Calu3 (cell line): ENCODE measurements around the gene MNT. TPM values are rescaled to one million over a fixed set of nuclear protein-coding genes. Genes with fewer than 3 reads are reported as not detected.

Experiments
- BruUV-seq: library from RNA; stranded (reverse); fragments of 400-500 nt; replicated peaks from 2 replicates; lab custom pipeline; 2021; lab: Mats Ljungman, UMichigan
- CTCF ChIA-PET: fragments of 300-600 bp; sonication (Branson Sonifier 250); formaldehyde crosslinking; loops from one replicate; lab custom pipeline; 2022; ENCODE audit warnings: antibody characterized with exemption; lab: Charles Lee
- DNase-seq: peaks from one replicate; pipeline ENCODE4 v3.0.0; 2022
- H3K27ac Mint-ChIP-seq: one replicate; pipeline ENCODE4 v1.8.0; 2022; ENCODE audit warnings: mixed read lengths; ENCODE audit not compliant: unreplicated experiment
- H3K27me3 Mint-ChIP-seq: one replicate; pipeline ENCODE4 v1.8.0; 2022; ENCODE audit warnings: mixed read lengths; ENCODE audit not compliant: unreplicated experiment
- H3K36me3 Mint-ChIP-seq: one replicate; pipeline ENCODE4 v1.8.0; 2022; ENCODE audit warnings: mild to moderate bottlenecking, moderate library complexity, mixed read lengths; ENCODE audit not compliant: insufficient read depth, unreplicated experiment
- H3K4me1 Mint-ChIP-seq: one replicate; pipeline ENCODE4 v1.8.0; 2022; ENCODE audit warnings: mild to moderate bottlenecking, low read depth, mixed read lengths; ENCODE audit not compliant: unreplicated experiment
- H3K4me3 Mint-ChIP-seq: one replicate; pipeline ENCODE4 v1.8.0; 2022; ENCODE audit warnings: mild to moderate bottlenecking, low read depth, moderate library complexity, mixed read lengths; ENCODE audit not compliant: unreplicated experiment
- H3K9me3 Mint-ChIP-seq: one replicate; pipeline ENCODE4 v1.8.0; 2022; ENCODE audit warnings: low read depth, mixed read lengths; ENCODE audit not compliant: unreplicated experiment
- intact Hi-C: fragments of 100-400 bp; cut with micrococcal nuclease; formaldehyde crosslinking; loops from one replicate; pipeline ENCODE4 v1.10.0; 2022; ENCODE audit not compliant: unreplicated experiment
- total RNA-seq: library from RNA; stranded (reverse); gene quantifications from 2 replicates; pipeline ENCODE4 v1.2.3, GENCODE V29; 2022
- TF ChIP-seq, protein P1 (sequence below): fragments of 200-600 bp; IDR thresholded peaks from one replicate; pipeline ENCODE4 v1.8.0; 2022; ENCODE audit warnings: antibody characterized with exemption; ENCODE audit not compliant: unreplicated experiment

The MNT gene
- total RNA-seq, 1 experiment from 2014 or later: 32.1 TPM

DNA sequence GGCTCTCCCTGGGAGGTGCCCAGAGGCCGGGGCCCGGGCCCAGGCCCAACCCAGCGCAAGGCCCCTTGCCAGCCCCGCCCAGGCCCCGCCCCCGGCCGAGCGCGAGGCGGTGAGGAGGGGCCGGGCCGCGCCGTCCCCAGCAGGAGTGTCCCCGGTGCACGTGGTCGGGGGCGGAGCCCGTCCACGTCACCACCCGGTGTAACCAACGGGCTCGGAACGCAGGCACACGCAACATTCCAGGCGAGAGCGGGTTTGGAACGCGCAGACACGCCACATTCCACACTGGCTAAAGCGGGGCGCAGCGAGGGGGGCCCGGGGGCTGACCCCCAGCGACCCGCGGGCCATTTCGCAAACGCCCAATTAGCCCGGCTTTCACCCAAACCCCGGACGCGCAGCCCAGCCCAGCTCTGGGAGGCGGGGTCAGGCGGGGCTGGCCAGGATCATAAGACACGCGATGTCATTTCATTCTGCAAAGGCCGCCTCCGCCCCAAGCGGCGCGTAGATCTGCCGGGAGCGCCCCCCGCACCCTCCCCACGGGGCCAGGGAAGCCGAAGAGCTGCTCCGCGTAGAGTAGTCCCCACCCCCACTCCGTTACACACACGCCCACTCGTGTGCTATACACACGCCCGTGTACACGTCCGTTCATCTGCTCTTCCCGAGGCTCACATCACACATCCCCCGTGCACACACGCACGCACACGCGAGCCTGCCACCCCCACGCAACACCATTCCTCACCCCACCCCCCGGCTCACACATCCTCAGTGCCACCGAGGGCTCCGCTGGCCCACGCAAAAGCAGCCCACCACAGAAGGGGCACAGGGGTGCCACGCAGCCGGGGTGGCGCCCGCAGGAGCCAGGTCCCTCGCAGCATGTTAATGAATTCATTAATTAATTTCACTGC, 1.0 kb downstream of the MNT start:
- H3K4me3 Mint-ChIP-seq: peak overlapping the region; percentile 94
- TF ChIP-seq, protein P1, sequence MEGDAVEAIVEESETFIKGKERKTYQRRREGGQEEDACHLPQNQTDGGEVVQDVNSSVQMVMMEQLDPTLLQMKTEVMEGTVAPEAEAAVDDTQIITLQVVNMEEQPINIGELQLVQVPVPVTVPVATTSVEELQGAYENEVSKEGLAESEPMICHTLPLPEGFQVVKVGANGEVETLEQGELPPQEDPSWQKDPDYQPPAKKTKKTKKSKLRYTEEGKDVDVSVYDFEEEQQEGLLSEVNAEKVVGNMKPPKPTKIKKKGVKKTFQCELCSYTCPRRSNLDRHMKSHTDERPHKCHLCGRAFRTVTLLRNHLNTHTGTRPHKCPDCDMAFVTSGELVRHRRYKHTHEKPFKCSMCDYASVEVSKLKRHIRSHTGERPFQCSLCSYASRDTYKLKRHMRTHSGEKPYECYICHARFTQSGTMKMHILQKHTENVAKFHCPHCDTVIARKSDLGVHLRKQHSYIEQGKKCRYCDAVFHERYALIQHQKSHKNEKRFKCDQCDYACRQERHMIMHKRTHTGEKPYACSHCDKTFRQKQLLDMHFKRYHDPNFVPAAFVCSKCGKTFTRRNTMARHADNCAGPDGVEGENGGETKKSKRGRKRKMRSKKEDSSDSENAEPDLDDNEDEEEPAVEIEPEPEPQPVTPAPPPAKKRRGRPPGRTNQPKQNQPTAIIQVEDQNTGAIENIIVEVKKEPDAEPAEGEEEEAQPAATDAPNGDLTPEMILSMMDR: no peak
- H3K9me3 Mint-ChIP-seq: no peaks in the 10 kb centered on the region
- peak overlapping the region; percentile 57 for H3K27ac Mint-ChIP-seq
- TSS peak; percentile 43 for BruUV-seq
- H3K27me3 Mint-ChIP-seq: no peaks in the 10 kb centered on the region
- intact Hi-C loops: no loop called here
- H3K4me1 Mint-ChIP-seq: peaks cover 30% of the 10 kb centered on the region
- DNase-seq: peak; percentile 95
- H3K36me3 Mint-ChIP-seq: peaks cover 79% of the 10 kb centered on the region
- CTCF ChIA-PET: interaction anchor here (0.7 to 1.1 kb wide), 3 partner anchors 16 to 41 kb away, joined by 3 to 6 read pairs (median 4); no protein-coding TSS in a partner anchor

- peak overlapping the region; percentile 94 for H3K4me3 Mint-ChIP-seq
- no peaks in the 10 kb centered on the region for H3K27me3 Mint-ChIP-seq
- BruUV-seq: no TSS peak
- peaks cover 21% of the 10 kb centered on the region for H3K4me1 Mint-ChIP-seq
- H3K9me3 Mint-ChIP-seq: no peaks in the 10 kb centered on the region
- H3K36me3 Mint-ChIP-seq: peaks cover 86% of the 10 kb centered on the region
- TF ChIP-seq, protein P1: no peak
- intact Hi-C loops: no loop called here
- DNase-seq: peak; percentile 49
- peak overlapping the region; percentile 57 for H3K27ac Mint-ChIP-seq
- CTCF ChIA-PET: interaction anchor here (0.7 to 1.7 kb wide), 5 partner anchors 16 to 40 kb away, joined by 3 to 6 read pairs (median 4); no protein-coding TSS in a partner anchor
Observed at GRCh38 chr17:2398655-2399571, 1.9 kb downstream of the MNT start.

- TF ChIP-seq, protein P1: no peak
- H3K27me3 Mint-ChIP-seq: no peaks in the 10 kb centered on the region
- peak overlapping the region; percentile 57 for H3K27ac Mint-ChIP-seq
- H3K36me3 Mint-ChIP-seq: peaks cover 86% of the 10 kb centered on the region
- CTCF ChIA-PET: interaction anchor here (1.3 to 1.7 kb wide), 2 partner anchors 15 to 18 kb away, joined by 3 to 6 read pairs; no protein-coding TSS in a partner anchor
- BruUV-seq: no TSS peak
- no peaks in the 10 kb centered on the region for H3K9me3 Mint-ChIP-seq
- peaks cover 17% of the 10 kb centered on the region for H3K4me1 Mint-ChIP-seq
- H3K4me3 Mint-ChIP-seq: peak overlapping the region; percentile 94
- intact Hi-C loops: no loop called here
- no peak for DNase-seq
Observed at GRCh38 chr17:2398182-2398581, 2.7 kb downstream of the MNT start.
